CD4-positive, alpha-beta T cell treated with Interleukin-17A for 1 hour (primary cell): ENCODE data around the gene ARSB.
A peak's percentile ranks its signal among the peaks of the same experiment; 100 is the strongest.

Source experiments
- DNase-seq: peaks from one replicate; pipeline ENCODE4 v3.0.0-alpha.2; 2020

The ARSB gene

DNA sequence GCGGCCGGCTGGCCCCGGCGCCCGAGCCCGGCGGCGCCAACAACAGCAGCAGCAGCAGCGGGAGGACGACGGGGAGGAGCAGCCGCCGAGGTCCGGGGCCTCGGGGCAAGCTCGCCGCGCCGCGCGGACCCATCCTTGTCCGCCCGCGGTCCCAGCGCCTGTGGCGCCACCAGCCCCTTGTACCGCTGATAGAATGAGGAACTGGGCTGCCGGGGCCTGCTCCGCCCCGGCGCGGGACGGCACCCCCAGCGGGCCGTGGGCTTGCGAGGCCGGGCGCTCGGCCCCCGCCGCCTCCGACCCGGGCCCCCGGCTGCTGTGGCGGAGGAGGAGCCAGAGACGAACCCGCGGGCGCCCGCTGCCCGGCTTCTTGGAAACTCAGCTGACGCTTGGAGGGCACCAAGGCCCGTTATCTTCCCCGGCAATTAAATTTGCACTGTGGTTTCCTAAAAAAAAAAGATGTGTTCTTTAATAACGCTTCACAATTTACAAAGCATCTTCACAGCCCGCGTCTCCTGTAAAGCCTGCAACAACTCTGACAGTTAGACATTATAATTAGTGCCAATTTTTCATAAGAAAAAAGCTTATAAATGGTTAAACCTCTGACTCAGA is at the start of gene ARSB:
Gene ARSB (minus strand): TSS at position 195 of the 609 bp plus-strand sequence. CDS start 62 bp downstream, at position 133.
- DNase-seq = no peak

DNA sequence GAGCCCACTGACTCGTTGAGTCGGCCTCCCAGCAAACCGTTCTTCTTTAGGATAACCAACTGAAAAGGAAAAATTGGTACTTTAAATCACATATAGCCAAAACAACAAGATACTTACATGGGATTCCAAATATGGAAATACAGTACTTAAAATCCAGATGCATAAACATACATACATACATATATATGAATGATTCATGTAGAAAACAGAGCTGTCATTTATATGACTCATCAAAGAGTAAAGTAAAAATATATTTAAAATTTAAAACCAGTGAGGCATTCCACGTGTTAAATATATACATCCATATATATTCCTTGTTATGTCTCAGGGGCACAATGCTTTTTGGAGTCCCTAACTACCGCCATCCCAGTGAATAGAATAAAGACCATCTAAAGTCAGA is 47.7 kb upstream of the ARSB start:
- no peak for DNase-seq

GRCh38 chr5:79032031-79032695 is 47.1 kb upstream of the ARSB start:
- DNase-seq = no peak

DNA sequence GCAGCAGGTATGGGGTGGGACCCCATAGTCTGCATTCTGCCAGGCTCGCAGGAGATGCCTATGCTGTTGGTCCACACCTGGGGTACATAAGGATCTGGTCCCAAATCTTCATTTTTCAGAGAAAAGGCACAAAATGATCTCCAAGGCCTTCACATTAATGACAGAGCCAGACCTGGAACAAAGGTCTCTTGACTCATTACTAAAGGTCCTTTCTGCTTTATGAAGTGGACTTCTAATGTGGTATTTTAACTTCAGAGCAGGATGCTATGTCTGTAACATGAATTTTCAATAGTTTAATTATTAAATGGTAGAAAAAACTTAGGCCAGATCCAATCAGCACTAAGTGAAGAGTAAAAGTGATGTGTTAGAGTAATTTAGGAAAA is 46.4 kb upstream of the ARSB start:
- no peak for DNase-seq

DNA sequence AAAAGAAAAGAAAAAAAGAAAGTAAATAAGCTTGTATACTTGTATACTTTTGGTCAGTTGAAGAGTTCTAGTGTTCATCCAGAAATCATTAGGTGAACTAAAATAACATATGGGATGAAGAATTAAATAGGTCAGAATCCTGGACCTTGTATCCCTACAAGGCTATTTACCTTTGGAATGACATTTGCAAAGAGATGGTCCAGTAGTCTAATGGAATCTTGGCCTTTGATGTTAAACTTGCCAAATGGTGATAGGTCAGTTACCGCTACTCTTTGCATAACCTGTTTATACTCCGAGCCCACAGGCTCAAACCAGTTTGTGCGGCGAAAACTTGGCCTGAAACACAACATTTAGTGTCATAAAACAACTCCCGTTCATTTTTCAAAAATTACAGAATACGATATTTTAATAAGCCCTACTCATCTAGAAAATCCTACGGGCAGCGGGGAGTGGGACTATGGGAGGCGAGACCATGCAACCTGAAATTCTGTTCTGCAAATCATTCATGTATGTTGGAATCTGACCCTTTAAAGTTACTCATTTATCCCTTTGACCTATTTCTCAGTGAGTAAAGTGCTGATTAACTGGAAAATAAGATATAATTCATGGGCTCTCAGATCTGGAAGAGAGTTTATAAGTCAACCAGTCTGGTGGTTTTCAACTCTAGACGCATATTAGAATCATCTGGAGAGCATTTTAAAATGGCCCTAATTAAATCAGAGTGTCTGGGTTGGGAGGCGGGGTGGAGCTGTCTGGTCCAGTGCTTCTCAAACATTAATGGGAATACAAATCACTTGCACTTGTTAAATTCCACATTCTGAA is 45.8 kb upstream of the ARSB start:
- no peak for DNase-seq

GRCh38 chr5:79025054-79025472 is 40.0 kb upstream of the ARSB start:
- peak; percentile 37 for DNase-seq

DNA sequence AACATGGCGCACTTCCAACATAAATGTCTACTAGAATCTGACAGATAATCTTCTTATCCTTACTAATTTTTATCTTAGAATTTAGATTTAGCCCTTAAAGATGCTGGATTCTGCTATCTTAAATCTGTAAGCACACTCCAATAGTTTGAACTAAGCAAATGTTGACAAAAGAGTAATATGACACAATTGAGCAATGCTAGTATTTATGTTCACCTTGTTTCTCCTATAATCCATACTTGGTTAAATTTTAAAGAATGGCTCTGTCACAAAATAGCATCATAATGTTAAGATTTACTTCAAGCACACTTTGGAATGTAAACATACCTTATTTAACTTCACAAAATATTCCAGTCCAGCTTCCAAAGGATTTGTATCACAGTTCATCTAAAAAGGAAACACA is 38.8 kb upstream of the ARSB start:
- DNase-seq = no peak

- no peak for DNase-seq
These were observed 38.2 kb upstream of the ARSB start for GRCh38 chr5:79023348-79023747.

DNA sequence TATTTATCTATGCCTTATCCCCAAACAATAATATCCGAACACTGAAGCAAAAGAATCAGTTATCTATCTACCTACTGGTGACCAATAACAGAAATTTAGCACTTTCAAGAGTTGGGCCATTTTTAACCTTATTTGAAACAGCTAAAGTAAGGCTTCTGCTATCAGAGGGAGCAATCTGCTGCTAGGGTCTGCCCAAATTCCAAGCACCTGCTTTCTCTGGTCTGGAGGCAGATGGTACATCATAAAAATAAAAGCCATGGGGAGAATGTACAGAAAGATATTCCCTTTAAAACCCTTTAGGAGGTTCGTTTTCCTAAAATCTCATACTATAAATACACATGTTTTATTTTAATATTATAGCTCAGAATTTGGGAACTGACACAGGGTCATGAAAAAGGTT is 37.7 kb upstream of the ARSB start:
- DNase-seq = no peak

DNA sequence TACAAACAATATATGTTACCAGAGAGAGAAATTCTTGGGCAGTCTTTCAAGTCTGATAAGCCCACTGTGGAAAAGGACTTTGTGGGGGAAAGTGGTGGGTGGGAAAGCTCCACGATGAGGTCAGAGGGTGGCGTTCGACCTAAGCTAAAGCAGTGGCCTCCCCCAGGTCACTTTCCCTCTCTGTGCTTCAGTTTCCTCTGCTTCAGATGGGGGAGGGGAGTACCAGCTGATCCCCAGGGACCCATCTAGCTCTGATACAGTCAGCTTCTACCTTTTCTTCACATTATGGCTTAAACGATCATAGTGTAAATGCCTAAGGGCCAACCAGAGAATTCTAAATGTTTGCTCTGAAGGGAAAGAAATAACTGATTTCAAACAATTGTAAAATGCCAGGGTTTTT is 36.6 kb upstream of the ARSB start:
- DNase-seq = no peak

- peak; percentile 42 for DNase-seq
These were observed 35.9 kb upstream of the ARSB start for GRCh38 chr5:79020861-79021561.

GRCh38 chr5:79014631-79015030 is 29.5 kb upstream of the ARSB start:
- DNase-seq = no peak

- no peak for DNase-seq
These were observed 26.8 kb upstream of the ARSB start for GRCh38 chr5:79011869-79012268.

- DNase-seq = no peak
These were observed 26.2 kb upstream of the ARSB start for GRCh38 chr5:79011219-79011836.

GRCh38 chr5:79008362-79008761 is 23.3 kb upstream of the ARSB start:
- DNase-seq = no peak

DNA sequence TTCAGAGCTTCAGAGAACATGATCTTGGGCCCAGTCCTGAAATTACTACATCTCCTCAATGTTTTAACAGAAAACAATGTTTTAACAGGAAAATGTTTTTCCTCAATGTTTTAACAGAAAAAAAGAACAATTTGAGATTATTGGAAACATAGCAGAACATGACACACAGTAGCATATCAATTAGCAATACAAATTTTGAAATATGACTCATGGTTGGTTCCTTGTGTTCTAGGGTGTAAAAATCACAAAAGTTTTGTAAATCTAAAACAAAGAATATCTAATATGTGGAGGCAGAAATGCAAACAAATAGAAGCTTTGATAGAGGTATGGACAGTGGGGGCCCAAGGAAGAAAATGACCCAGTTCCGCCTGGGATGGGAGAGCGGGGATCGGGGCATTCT is 22.8 kb upstream of the ARSB start:
- DNase-seq = no peak

DNA sequence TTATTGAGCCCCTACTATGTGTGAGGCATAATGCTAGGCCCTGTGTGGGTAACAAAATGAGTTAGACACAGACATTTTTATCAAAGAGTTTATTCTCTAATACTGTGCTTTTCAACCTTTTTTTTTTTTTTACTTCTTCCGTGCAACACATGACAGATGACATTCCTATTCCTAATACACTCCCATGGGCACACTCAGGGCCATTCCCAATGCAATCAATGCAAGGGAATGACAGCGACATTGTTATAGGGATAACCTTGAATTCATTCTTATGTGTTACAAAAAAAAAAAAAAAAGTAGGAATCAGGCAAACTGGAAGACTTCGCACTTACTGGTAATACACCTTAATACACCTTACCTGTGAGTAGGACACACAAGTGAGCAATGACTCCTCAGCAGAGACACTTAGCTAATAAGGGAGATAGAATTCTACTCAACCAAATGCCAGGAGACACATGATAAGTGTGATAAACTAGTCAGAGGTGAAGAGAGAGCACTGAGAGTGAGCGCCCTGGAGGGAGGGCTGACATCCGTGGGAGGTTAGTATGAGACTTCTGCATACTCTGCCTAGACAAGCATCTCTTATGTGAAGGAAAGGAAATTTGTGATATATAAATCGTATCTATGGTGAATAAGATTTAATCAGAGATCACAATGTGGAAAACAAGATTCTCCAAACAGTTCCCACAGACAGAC is 21.0 kb upstream of the ARSB start:
- DNase-seq = no peak

DNA sequence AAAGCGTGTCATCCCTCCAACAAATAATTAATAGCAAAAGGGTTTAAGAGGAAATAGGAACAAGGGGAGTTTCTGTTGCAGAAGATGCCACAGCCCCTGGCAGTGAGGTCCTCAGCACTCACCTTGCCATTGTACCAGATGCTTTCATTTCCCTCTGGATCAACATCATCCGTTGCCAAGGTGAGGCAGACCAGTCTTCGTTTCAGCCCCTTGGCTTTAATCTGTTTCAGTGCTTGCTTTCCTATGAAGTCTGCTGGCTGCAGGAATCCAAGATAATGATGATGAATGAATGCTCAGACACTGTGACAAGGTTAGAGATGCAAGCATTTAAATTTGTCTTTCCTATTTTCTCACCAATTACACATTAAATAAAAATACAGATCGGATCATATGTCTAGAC is 20.0 kb upstream of the ARSB start:
- DNase-seq = no peak

DNA sequence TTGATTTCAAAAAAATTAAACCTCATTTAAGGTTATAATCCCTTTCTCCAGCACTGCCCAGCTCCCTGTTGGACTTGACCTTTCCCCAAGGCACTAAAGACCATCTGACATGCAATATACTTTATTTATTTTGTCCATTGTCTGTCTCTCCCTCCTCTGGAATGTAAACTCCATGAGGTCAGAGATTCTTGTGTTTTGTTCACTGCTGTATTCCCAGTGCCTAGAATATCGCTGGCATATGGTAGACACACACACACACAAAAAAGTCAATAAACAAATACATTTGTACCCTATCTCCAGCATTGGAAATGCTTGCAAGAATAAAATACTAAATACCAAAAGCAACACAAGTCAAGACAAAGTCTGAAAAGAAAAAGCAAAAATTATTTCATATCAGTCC is 17.3 kb upstream of the ARSB start:
- no peak for DNase-seq

DNA sequence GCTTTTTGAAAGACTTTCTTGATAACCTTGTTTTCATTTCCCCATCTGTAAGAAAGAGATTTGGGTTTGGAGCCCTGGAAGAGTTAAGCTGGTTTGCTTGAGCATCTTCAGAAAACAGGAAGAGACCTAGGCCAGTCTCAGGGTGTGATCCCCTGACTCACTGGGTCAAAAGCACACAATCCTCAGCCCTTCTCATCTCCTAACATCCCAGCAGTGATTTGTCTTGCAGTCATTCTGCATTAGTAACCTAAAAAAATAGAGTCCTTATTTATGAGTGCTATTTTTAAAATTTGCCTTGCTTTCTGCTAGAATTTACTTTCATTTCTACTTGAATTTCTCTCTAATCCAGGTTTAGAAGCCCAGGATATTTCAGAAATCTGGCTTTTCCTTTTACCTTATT is 16.4 kb upstream of the ARSB start:
- no peak for DNase-seq

GRCh38 chr5:78997090-78997489 is 12.0 kb upstream of the ARSB start:
- no peak for DNase-seq

DNA sequence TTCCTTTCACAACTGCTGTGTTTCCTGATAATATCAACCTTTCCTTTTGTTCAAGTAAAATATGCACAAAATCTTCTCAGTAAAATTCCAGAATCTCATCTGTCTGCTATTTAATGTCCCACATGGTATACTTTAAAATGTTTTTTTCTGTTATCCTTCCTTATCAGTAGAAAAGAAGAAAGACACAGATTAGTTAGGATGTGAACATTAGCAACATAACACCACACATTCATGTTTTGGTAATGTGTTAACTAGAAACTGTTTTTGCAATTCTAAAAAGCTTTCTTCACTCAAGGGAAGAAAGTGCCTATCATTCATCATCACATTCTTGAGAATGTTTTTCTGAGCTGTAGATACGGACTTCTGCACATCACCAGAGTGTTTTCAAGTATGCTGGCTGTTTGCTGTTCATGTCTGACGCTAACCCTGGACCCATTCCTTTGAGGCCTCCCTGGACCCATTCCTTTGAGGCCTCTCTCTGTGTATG is 10.5 kb upstream of the ARSB start:
- DNase-seq = no peak
